ENCODE results near the gene SLC11A2. TPM values are rescaled to one million over a fixed set of nuclear protein-coding genes. Genes with fewer than 3 reads are reported as not detected.
"Not testable (repeated sequence)": the region's sequence is repeated elsewhere in the genome, so short reads cannot be mapped to it uniquely, and the experiment has no call there.

SLC11A2 gene
- polyA plus RNA-seq, 1 donor (not counting 4 experiments of a cell fraction or from before 2014, with no cell fraction given) = 38.9 TPM

GRCh38 chr12:50932787-50933280 is 93.3 kb downstream of the SLC11A2 start:
- Histone ChIP-seq H3K4me2 (ENCODE audit: control insufficient read depth, extremely low read depth, insufficient read depth, low read depth, low read length) (no peak overlapping the region), H3K79me2 (ENCODE audit: control insufficient read depth, insufficient read depth, low read length) (no peaks in the 10 kb centered on the region), H3K9me1 (ENCODE audit: control insufficient read depth, extremely low read depth, insufficient read depth, low read length) (no peaks in the 10 kb centered on the region), H2AFZ (ENCODE audit: control insufficient read depth, low read length) (no peak overlapping the region), H3K27ac (ENCODE audit: control insufficient read depth, insufficient read depth, low read length) (no peak overlapping the region), H3K27me3 (ENCODE audit: control insufficient read depth, extremely low read depth, insufficient read depth, low read length) (no peaks in the 10 kb centered on the region), H3K9ac (ENCODE audit: control insufficient read depth, extremely low read depth, insufficient read depth, low read length) (no peak overlapping the region), H3K4me1 (ENCODE audit: control insufficient read depth, extremely low read depth, insufficient read depth, low read length) (peaks cover 20% of the 10 kb centered on the region), H3K9me3 (ENCODE audit: control insufficient read depth, low read depth, low read length) (peaks cover 2% of the 10 kb centered on the region), H4K20me1 (ENCODE audit: control insufficient read depth, extremely low read depth, insufficient read depth, low read length) (no peaks in the 10 kb centered on the region), H3K4me3 (ENCODE audit: control insufficient read depth in 2 of 3, extremely low read depth in 1 of 3, insufficient read depth in 2 of 3, low read depth in 1 of 3, low read length in 3 of 3) (no peak overlapping the region), H3K36me3 (ENCODE audit: control insufficient read depth in 2 of 2, extremely low read depth in 1 of 2, insufficient read depth in 2 of 2, low read length in 2 of 2) (no peaks in the 10 kb centered on the region)
- dilution Hi-C loops (cut with MboI; ENCODE audit: extremely low pct_ligation_motif_present, low sequenced_read_pairs) = no loop called here
- TF ChIP-seq CTCF (optimal IDR thresholded peaks at IDR 0.05 in 1 of 3, IDR thresholded peaks at IDR 0.05 in 1 of 3, conservative IDR thresholded peaks at IDR 0.05 in 1 of 3; ENCODE audit: extremely low read depth in 1 of 3, insufficient read depth in 2 of 3, low read length in 3 of 3) (no peak), EZH2 (IDR thresholded peaks at IDR 0.05; ENCODE audit: low read length) (no peak)
- DNase-seq (ENCODE audit: low read depth, low spot score) (no peak), FAIRE-seq (no peak)

GRCh38 chr12:50930477-50930876 is 95.7 kb downstream of the SLC11A2 start:
- H2AFZ ChIP-seq (ENCODE audit: control insufficient read depth, low read length); H3K27me3 ChIP-seq (ENCODE audit: control insufficient read depth, extremely low read depth, insufficient read depth, low read length); H3K4me3 ChIP-seq (ENCODE audit: control insufficient read depth in 2 of 3, extremely low read depth in 1 of 3, insufficient read depth in 2 of 3, low read depth in 1 of 3, low read length in 3 of 3); H4K20me1 ChIP-seq (ENCODE audit: control insufficient read depth, extremely low read depth, insufficient read depth, low read length); H3K27ac ChIP-seq (ENCODE audit: control insufficient read depth, insufficient read depth, low read length); dilution Hi-C loops (cut with MboI; ENCODE audit: extremely low pct_ligation_motif_present, low sequenced_read_pairs); H3K36me3 ChIP-seq (ENCODE audit: control insufficient read depth in 2 of 2, extremely low read depth in 1 of 2, insufficient read depth in 2 of 2, low read length in 2 of 2); H3K9ac ChIP-seq (ENCODE audit: control insufficient read depth, extremely low read depth, insufficient read depth, low read length); DNase-seq (ENCODE audit: low read depth, low spot score); H3K9me1 ChIP-seq (ENCODE audit: control insufficient read depth, extremely low read depth, insufficient read depth, low read length); H3K79me2 ChIP-seq (ENCODE audit: control insufficient read depth, insufficient read depth, low read length); H3K9me3 ChIP-seq (ENCODE audit: control insufficient read depth, low read depth, low read length); H3K4me2 ChIP-seq (ENCODE audit: control insufficient read depth, extremely low read depth, insufficient read depth, low read depth, low read length); FAIRE-seq: not testable (repeated sequence)
- peaks cover 35% of the 10 kb centered on the region for H3K4me1 ChIP-seq (ENCODE audit: control insufficient read depth, extremely low read depth, insufficient read depth, low read length)

GRCh38 chr12:50929831-50930230 is 96.4 kb downstream of the SLC11A2 start:
- Histone ChIP-seq H3K27ac (ENCODE audit: control insufficient read depth, insufficient read depth, low read length) (no peak overlapping the region), H3K36me3 (ENCODE audit: control insufficient read depth in 2 of 2, extremely low read depth in 1 of 2, insufficient read depth in 2 of 2, low read length in 2 of 2) (no peaks in the 10 kb centered on the region), H2AFZ (ENCODE audit: control insufficient read depth, low read length) (no peak overlapping the region), H3K9me3 (ENCODE audit: control insufficient read depth, low read depth, low read length) (no peaks in the 10 kb centered on the region), H4K20me1 (ENCODE audit: control insufficient read depth, extremely low read depth, insufficient read depth, low read length) (no peaks in the 10 kb centered on the region), H3K4me1 (ENCODE audit: control insufficient read depth, extremely low read depth, insufficient read depth, low read length) (peaks cover 35% of the 10 kb centered on the region), H3K4me3 (ENCODE audit: control insufficient read depth in 2 of 3, extremely low read depth in 1 of 3, insufficient read depth in 2 of 3, low read depth in 1 of 3, low read length in 3 of 3) (no peak overlapping the region), H3K27me3 (ENCODE audit: control insufficient read depth, extremely low read depth, insufficient read depth, low read length) (no peaks in the 10 kb centered on the region), H3K9ac (ENCODE audit: control insufficient read depth, extremely low read depth, insufficient read depth, low read length) (no peak overlapping the region), H3K79me2 (ENCODE audit: control insufficient read depth, insufficient read depth, low read length) (no peaks in the 10 kb centered on the region), H3K4me2 (ENCODE audit: control insufficient read depth, extremely low read depth, insufficient read depth, low read depth, low read length) (no peak overlapping the region), H3K9me1 (ENCODE audit: control insufficient read depth, extremely low read depth, insufficient read depth, low read length) (peaks cover 3% of the 10 kb centered on the region)
- FAIRE-seq (no peak), DNase-seq (ENCODE audit: low read depth, low spot score) (no peak)
- dilution Hi-C loops (cut with MboI; ENCODE audit: extremely low pct_ligation_motif_present, low sequenced_read_pairs) = no loop called here
- TF ChIP-seq EZH2 (IDR thresholded peaks at IDR 0.05; ENCODE audit: low read length) (no peak), CTCF (optimal IDR thresholded peaks at IDR 0.05 in 1 of 3, IDR thresholded peaks at IDR 0.05 in 1 of 3, conservative IDR thresholded peaks at IDR 0.05 in 1 of 3; ENCODE audit: extremely low read depth in 1 of 3, insufficient read depth in 2 of 3, low read length in 3 of 3) (no peak)
